Lower lobe of right lung (tissue), 2 donors: ENCODE measurements around the gene AJAP1. TPM values are rescaled to one million over a fixed set of nuclear protein-coding genes. Genes with fewer than 3 reads are reported as not detected.

Experiments used
- ATAC-seq, 2 donors: fragments of 200-7000 bp; cut with Tn5 transposase; one replicate each; pipeline ENCODE4 v1.9.1; 2020 to 2022; ENCODE audit warnings: mild to moderate bottlenecking in 2 of 2, moderate library complexity in 2 of 2
- DNase-seq: peaks from one replicate; pipeline ENCODE4 v3.0.0-alpha.2; 2020
- H3K27ac ChIP-seq: fragments of 200-600 bp; one replicate; pipeline ENCODE4 v1.8.0; 2022
- H3K27me3 ChIP-seq: fragments of 200-600 bp; one replicate; pipeline ENCODE4 v1.8.0; 2022; ENCODE audit warnings: low read depth
- H3K36me3 ChIP-seq: fragments of 200-600 bp; one replicate; pipeline ENCODE4 v1.8.0; 2022; ENCODE audit warnings: mild to moderate bottlenecking
- H3K4me1 ChIP-seq: fragments of 200-600 bp; one replicate; pipeline ENCODE4 v1.8.0; 2022
- H3K4me3 ChIP-seq: fragments of 200-600 bp; one replicate; pipeline ENCODE4 v1.8.0; 2022; ENCODE audit warnings: mild to moderate bottlenecking
- H3K9me3 ChIP-seq: fragments of 200-600 bp; one replicate; pipeline ENCODE4 v1.8.0; 2022
- CTCF ChIP-seq: fragments of 200-600 bp; IDR thresholded peaks from one replicate; pipeline ENCODE4 v1.8.0; 2022; ENCODE audit warnings: antibody characterized with exemption, mild to moderate bottlenecking
- intact Hi-C: fragments of 100-400 bp; cut with DNase I; formaldehyde crosslinking; loops from one replicate; pipeline ENCODE4 v1.11.0; 2022
- total RNA-seq: library from RNA; stranded (reverse); fragmentation: NEBNext Ultra II Directional; extraction: Animal tissue kit (Norgen Biotek cat#: 25700); gene quantifications from one replicate; pipeline ENCODE4 v1.2.1, GENCODE V29; 2021
- donor health status: DM: no; HTN: yes; CAD: no; lungs with severe emphysema.

AJAP1 gene
- total RNA-seq, 1 donor from 2014 or later, result 0.77 TPM

GRCh38 chr1:4778056-4778455, 123.6 kb downstream of the AJAP1 start:
- Histone ChIP-seq H3K36me3 (no peaks in the 10 kb centered on the region), H3K4me3 (no peak overlapping the region), H3K27me3 (no peaks in the 10 kb centered on the region), H3K4me1 (no peaks in the 10 kb centered on the region), H3K9me3 (no peaks in the 10 kb centered on the region), H3K27ac (no peak overlapping the region)
- DNase-seq, result no peak
- intact Hi-C loops, result no loop called here
- no peak for ATAC-seq
- peak; percentile 37 for TF ChIP-seq CTCF

- DNase-seq (no peak), ATAC-seq (no peak)
- intact Hi-C loops, result no loop called here
- H3K4me1 ChIP-seq, result no peaks in the 10 kb centered on the region
- no peaks in the 10 kb centered on the region for H3K36me3 ChIP-seq
- no peaks in the 10 kb centered on the region for H3K9me3 ChIP-seq
- H3K4me3 ChIP-seq, result no peak overlapping the region
- no peak overlapping the region for H3K27ac ChIP-seq
- H3K27me3 ChIP-seq, result no peaks in the 10 kb centered on the region
- no peak for TF ChIP-seq CTCF
Measured at GRCh38 chr1:4781646-4782045, 127.2 kb downstream of the AJAP1 start.

- ATAC-seq (no peak), DNase-seq (no peak)
- H3K9me3 ChIP-seq, result no peaks in the 10 kb centered on the region
- H3K27me3 ChIP-seq, result no peaks in the 10 kb centered on the region
- H3K36me3 ChIP-seq, result no peaks in the 10 kb centered on the region
- H3K4me3 ChIP-seq, result no peak overlapping the region
- TF ChIP-seq CTCF, result no peak
- no peaks in the 10 kb centered on the region for H3K4me1 ChIP-seq
- H3K27ac ChIP-seq, result no peak overlapping the region
- intact Hi-C loops, result no loop called here
Measured at GRCh38 chr1:4784761-4785160, 130.4 kb downstream of the AJAP1 start.

GRCh38 chr1:4786055-4786454, 131.6 kb downstream of the AJAP1 start:
- H3K27me3 ChIP-seq, result no peaks in the 10 kb centered on the region
- no peaks in the 10 kb centered on the region for H3K4me1 ChIP-seq
- no peak for DNase-seq
- intact Hi-C loops, result no loop called here
- peak; percentile 9 to 74 for ATAC-seq
- no peak overlapping the region for H3K27ac ChIP-seq
- H3K4me3 ChIP-seq, result no peak overlapping the region
- no peak for TF ChIP-seq CTCF
- H3K36me3 ChIP-seq, result no peaks in the 10 kb centered on the region
- H3K9me3 ChIP-seq, result no peaks in the 10 kb centered on the region

- H3K4me1 ChIP-seq, result no peaks in the 10 kb centered on the region
- no peaks in the 10 kb centered on the region for H3K27me3 ChIP-seq
- intact Hi-C loops, result no loop called here
- no peaks in the 10 kb centered on the region for H3K36me3 ChIP-seq
- H3K27ac ChIP-seq, result no peak overlapping the region
- no peaks in the 10 kb centered on the region for H3K9me3 ChIP-seq
- TF ChIP-seq CTCF, result no peak
- ATAC-seq, result no peak
- H3K4me3 ChIP-seq, result no peak overlapping the region
- no peak for DNase-seq
Measured at GRCh38 chr1:4787551-4787950, 133.1 kb downstream of the AJAP1 start.

- intact Hi-C loops, result no loop called here
- ATAC-seq, result no peak
- H3K27me3 ChIP-seq, result no peaks in the 10 kb centered on the region
- H3K4me1 ChIP-seq, result no peaks in the 10 kb centered on the region
- no peaks in the 10 kb centered on the region for H3K36me3 ChIP-seq
- no peak overlapping the region for H3K4me3 ChIP-seq
- no peak for TF ChIP-seq CTCF
- no peak overlapping the region for H3K27ac ChIP-seq
- H3K9me3 ChIP-seq, result no peaks in the 10 kb centered on the region
- DNase-seq, result no peak
Measured at GRCh38 chr1:4792565-4792964, 138.2 kb downstream of the AJAP1 start.
